HepG2 (cell line): ENCODE data around the gene TRAP1. TPM values are rescaled to one million over a fixed set of nuclear protein-coding genes. Genes with fewer than 3 reads are reported as not detected.

Source experiments
- ATAC-seq: fragments of 200-7000 bp; cut with Tn5 transposase; 3 replicates; pipeline ENCODE4 v1.9.1; 2020; ENCODE audit warnings: mild to moderate bottlenecking, moderate library complexity
- BruUV-seq: library from RNA; stranded (reverse); fragments of 400-500 nt; replicated peaks from 2 replicates; lab custom pipeline; 2021; lab: Mats Ljungman, UMichigan
- CTCF ChIA-PET: fragments of 300-600 bp; formaldehyde crosslinking; extraction: SDS; loops from one replicate; lab custom pipeline; 2021; ENCODE audit warnings: low total read pairs, inconsistent platforms, low intra/inter-chr PET ratio; lab: Yijun Ruan, JAX
- POLR2A ChIA-PET: fragments of 350-600 bp; sonication (Branson Sonifier 250); formaldehyde crosslinking; loops from one replicate; lab custom pipeline; 2020; ENCODE audit warnings: antibody characterized with exemption, inconsistent platforms; lab: Yijun Ruan, JAX
- DNase-seq: peaks from one replicate; pipeline ENCODE4 v3.0.0-alpha.2; 2015; ENCODE audit warnings: low spot score
- FAIRE-seq: peaks from 3 replicates; lab custom pipeline; 2011; peaks lifted over from hg19 to GRCh38; lab: Jason Lieb, UNC
- H2AFZ ChIP-seq: one replicate; pipeline ENCODE4 v1.6.1; 2011; ENCODE audit warnings: low read length, inconsistent platforms
- H3K27ac ChIP-seq: fragments of 300-600 bp; 3 replicates; pipeline ENCODE4 v1.8.0; 2011; ENCODE audit warnings: mixed run types, mild to moderate bottlenecking, mixed read lengths, low read length, inconsistent platforms; ENCODE audit not compliant: insufficient read depth; ENCODE audit errors: extremely low read length
- H3K27me3 ChIP-seq, 2 experiments: fragments of 200-600 bp in 1 of 2; 2 replicates in 1 of 2; 3 replicates in 1 of 2; pipeline versions ENCODE4 v1.6.0 to v1.8.0; 2011; ENCODE audit warnings: low read length in 2 of 2, mild to moderate bottlenecking in 2 of 2, moderate library complexity in 2 of 2, inconsistent platforms in 1 of 2; ENCODE audit not compliant: insufficient read depth in 2 of 2, control insufficient read depth in 1 of 2
- H3K36me3 ChIP-seq, 2 experiments: fragments of 200-600 bp in 1 of 2; replicated peaks in 1 of 2; 2 replicates in 1 of 2; 3 replicates in 1 of 2; pipeline versions ENCODE4 v1.5.1 to v1.8.0; 2011; ENCODE audit warnings: low read length in 2 of 2, inconsistent platforms in 1 of 2; ENCODE audit not compliant: insufficient read depth in 2 of 2, control insufficient read depth in 1 of 2
- H3K4me1 ChIP-seq: 2 replicates; pipeline ENCODE4 v1.5.1; 2012; ENCODE audit warnings: low read length, inconsistent platforms; ENCODE audit not compliant: insufficient read depth
- H3K4me2 ChIP-seq: 2 replicates; pipeline ENCODE4 v1.6.0; 2011; ENCODE audit warnings: low read depth, low read length, inconsistent platforms
- H3K4me3 ChIP-seq, 3 experiments: fragments of 200-600 bp in 1 of 3; sonication (generic), shearing (Covaris generic) in 1 of 3; replicated peaks in 1 of 3; 2 replicates each; pipeline ENCODE4 v1.5.1; 2011 to 2016; ENCODE audit warnings: low read length in 3 of 3, inconsistent platforms in 2 of 3, low read depth in 2 of 3, mild to moderate bottlenecking in 2 of 3, control low read depth in 1 of 3, mixed read lengths in 1 of 3; ENCODE audit not compliant: insufficient read depth in 1 of 3
- H3K79me2 ChIP-seq: one replicate; pipeline ENCODE4 v1.6.1; 2011; ENCODE audit warnings: low read length, inconsistent platforms; ENCODE audit not compliant: insufficient read depth
- H3K9ac ChIP-seq: 2 replicates; pipeline ENCODE4 v1.6.0; 2011; ENCODE audit warnings: mild to moderate bottlenecking, low read depth, low read length, inconsistent platforms; ENCODE audit not compliant: insufficient read depth
- H3K9me3 ChIP-seq: 2 replicates; pipeline ENCODE4 v1.5.1; 2012; ENCODE audit warnings: mild to moderate bottlenecking, low read length
- H4K20me1 ChIP-seq: 2 replicates; pipeline ENCODE4 v1.6.0; 2011; ENCODE audit warnings: inconsistent platforms, mild to moderate bottlenecking, low read length, moderate library complexity; ENCODE audit not compliant: insufficient read depth
- EEA1 ChIP-seq: sonication (generic); formaldehyde crosslinking; IDR thresholded peaks from 2 replicates; pipeline ENCODE4 v1.5.1; 2020; ENCODE audit warnings: mild to moderate bottlenecking, missing genetic modification reagents, borderline replicate concordance
- EHMT2 ChIP-seq: fragments of 200-600 bp; sonication (generic); IDR thresholded peaks from 2 replicates; pipeline ENCODE4 v1.7.0; 2017; ENCODE audit warnings: antibody characterized with exemption, low read depth, low read length, borderline replicate concordance
- RARG ChIP-seq: sonication (generic); formaldehyde crosslinking; IDR thresholded peaks from 2 replicates; pipeline ENCODE4 v1.4.0; 2020; ENCODE audit warnings: low read depth, mild to moderate bottlenecking, missing genetic modification reagents
- ZNF577 ChIP-seq: sonication (generic); formaldehyde crosslinking; IDR thresholded peaks from 2 replicates; pipeline ENCODE4 v1.4.0; 2020; ENCODE audit warnings: mild to moderate bottlenecking, low read depth, missing genetic modification reagents, borderline replicate concordance
- ZNF672 ChIP-seq: sonication (generic); formaldehyde crosslinking; IDR thresholded peaks from 2 replicates; pipeline ENCODE4 v1.8.1; 2022; ENCODE audit warnings: missing genetic modification reagents
- WGBS: methylation state at CpG from one replicate; pipeline ENCODE4 v1.1.6; 2017; ENCODE audit warnings: low lambda C conversion rate; 5-methylcytosine and 5-hydroxymethylcytosine counted together
- in situ Hi-C: cut with HindIII; loops from 2 replicates; pipeline ENCODE4 v1.10.0; 2017; ENCODE audit warnings: low pct_unique_long_range_greater_than_20kb; ENCODE audit not compliant: extremely low pct_ligation_motif_present
- intact Hi-C: fragments of 100-400 bp; cut with micrococcal nuclease; formaldehyde crosslinking; loops from one replicate; pipeline ENCODE4 v1.10.0; 2022; ENCODE audit not compliant: unreplicated experiment
- polyA plus RNA-seq, 8 experiments: library from polyadenylated mRNA; depleted of rRNA in 3 of 8; stranded (reverse) in 7 of 8; unstranded in 1 of 8; fragments of >200 nt; fragmentation: Illumina TruSeq in 4 of 8; extraction: Trizol in 4 of 8; gene quantifications; 2 replicates each; pipeline versions ENCODE4 v1.2.1 to v1.2.3, GENCODE V29; 2011 to 2016; ENCODE audit warnings: low read depth in 4 of 8, missing spikeins in 1 of 8, mixed read lengths in 1 of 8; ENCODE audit not compliant: insufficient read depth in 1 of 8
- total RNA-seq, 5 experiments: library from RNA; depleted of rRNA; stranded (reverse); fragments of >200 nt; fragmentation: Illumina TruSeq; extraction: Trizol; gene quantifications; 2 replicates each; pipeline ENCODE4 v1.2.3, GENCODE V29; 2016; ENCODE audit warnings: low read depth in 1 of 5
- TF ChIP-seq, protein P1 (sequence below): sonication (generic); formaldehyde crosslinking; IDR thresholded peaks from 2 replicates; pipeline ENCODE4 v1.9.0; 2022; ENCODE audit warnings: missing genetic modification reagents, mild to moderate bottlenecking, borderline replicate concordance
- TF ChIP-seq, protein P2 (sequence below): sonication (generic); formaldehyde crosslinking; conservative IDR thresholded peaks from 2 replicates; pipeline ENCODE4 v1.4.0; 2020; ENCODE audit warnings: missing genetic modification reagents

Gene TRAP1
- total and polyA plus RNA-seq, 2 of the 13 experiments (the other 11 are each of a cell fraction or from before 2014, with no cell fraction given) = 127 to 240 TPM

DNA sequence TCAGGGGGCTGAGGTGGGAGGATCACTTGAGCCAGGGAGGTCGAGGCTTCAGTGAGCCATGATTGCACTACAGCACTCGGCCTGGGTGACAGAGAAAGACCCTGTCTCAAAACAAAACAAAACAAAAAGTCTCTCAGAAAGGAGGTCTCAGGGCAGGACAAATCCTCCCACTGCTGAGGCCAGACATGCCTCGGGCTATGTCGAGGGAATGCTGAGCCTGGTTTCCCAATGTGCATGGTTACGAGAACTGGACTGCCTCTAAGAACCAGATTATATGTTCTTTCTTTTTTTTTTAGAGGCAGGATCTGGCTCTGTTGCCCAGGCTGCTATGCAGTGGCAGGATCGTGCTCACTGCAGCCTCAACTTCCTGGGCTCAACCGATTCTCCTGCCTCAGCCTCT is 27.6 kb downstream of the TRAP1 start (continued):
- TF ChIP-seq, protein P1, sequence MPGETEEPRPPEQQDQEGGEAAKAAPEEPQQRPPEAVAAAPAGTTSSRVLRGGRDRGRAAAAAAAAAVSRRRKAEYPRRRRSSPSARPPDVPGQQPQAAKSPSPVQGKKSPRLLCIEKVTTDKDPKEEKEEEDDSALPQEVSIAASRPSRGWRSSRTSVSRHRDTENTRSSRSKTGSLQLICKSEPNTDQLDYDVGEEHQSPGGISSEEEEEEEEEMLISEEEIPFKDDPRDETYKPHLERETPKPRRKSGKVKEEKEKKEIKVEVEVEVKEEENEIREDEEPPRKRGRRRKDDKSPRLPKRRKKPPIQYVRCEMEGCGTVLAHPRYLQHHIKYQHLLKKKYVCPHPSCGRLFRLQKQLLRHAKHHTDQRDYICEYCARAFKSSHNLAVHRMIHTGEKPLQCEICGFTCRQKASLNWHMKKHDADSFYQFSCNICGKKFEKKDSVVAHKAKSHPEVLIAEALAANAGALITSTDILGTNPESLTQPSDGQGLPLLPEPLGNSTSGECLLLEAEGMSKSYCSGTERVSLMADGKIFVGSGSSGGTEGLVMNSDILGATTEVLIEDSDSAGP (CRISPR knock-in tag) = no peak
- TF ChIP-seq ZNF577 (CRISPR knock-in tag) (no peak), EHMT2 (no peak)
- TF ChIP-seq, protein P2, sequence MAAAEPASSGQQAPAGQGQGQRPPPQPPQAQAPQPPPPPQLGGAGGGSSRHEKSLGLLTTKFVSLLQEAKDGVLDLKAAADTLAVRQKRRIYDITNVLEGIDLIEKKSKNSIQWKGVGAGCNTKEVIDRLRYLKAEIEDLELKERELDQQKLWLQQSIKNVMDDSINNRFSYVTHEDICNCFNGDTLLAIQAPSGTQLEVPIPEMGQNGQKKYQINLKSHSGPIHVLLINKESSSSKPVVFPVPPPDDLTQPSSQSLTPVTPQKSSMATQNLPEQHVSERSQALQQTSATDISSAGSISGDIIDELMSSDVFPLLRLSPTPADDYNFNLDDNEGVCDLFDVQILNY (CRISPR knock-in tag) = no peak
- TF ChIP-seq, all 625 proteins: peak for 0

DNA sequence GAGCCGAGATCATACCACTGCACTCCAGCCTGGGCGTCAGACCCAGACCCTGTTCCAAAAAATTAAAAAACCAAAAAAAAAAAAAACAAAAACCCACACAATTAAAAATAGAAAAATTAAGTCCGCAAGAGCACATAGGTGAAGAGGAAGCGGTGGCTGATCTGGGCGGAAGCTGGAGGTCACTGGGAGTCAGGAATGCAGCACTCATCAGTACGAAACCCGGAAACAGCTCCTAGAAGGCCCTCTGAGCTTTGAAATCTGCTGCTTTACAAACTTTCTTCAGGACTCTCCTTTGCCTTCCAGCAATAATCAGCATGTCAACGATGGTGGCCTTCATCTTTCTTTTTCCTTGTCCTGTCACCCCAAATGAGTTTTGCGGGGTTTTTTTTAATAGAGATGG is 29.5 kb downstream of the TRAP1 start:
- no peaks in the 10 kb centered on the region for H3K79me2 ChIP-seq
- no peak overlapping the region for H3K27ac ChIP-seq
- DNase-seq (no peak), FAIRE-seq (no peak)
- H3K27me3 ChIP-seq = no peaks in the 10 kb centered on the region
- H3K36me3 ChIP-seq = peaks cover 34 to 60% of the 10 kb centered on the region in 2 experiments; a peak in 4 of 5 replicates
- H2AFZ ChIP-seq = no peak overlapping the region
- no peaks in the 10 kb centered on the region for H4K20me1 ChIP-seq
- POLR2A ChIA-PET = interaction anchor here (1.5 kb wide), 1 partner anchor 8 kb away, joined by 6 read pairs; no protein-coding TSS in a partner anchor
- H3K4me3 ChIP-seq = no peak overlapping the region
- H3K9me3 ChIP-seq = no peaks in the 10 kb centered on the region
- no peak overlapping the region for H3K4me2 ChIP-seq
- intact Hi-C loops = no loop called here
- TF ChIP-seq EEA1 (CRISPR knock-in tag) (no peak), ZNF672 (no peak), RARG (CRISPR knock-in tag) (no peak)
- TF ChIP-seq, all 625 proteins: peak for 0
- H3K4me1 ChIP-seq = peaks cover 8% of the 10 kb centered on the region
- H3K9ac ChIP-seq = no peak overlapping the region
- CTCF ChIA-PET = no interaction called here
- ATAC-seq = no peak
- no TSS peak for BruUV-seq
- in situ Hi-C loops = no loop called here
- 98% methylated on average over 9 of the region's 9 CpGs for WGBS
